SKM-1 treated with dmso at 0.1 percent for 144 hours (cell line): ENCODE measurements around the gene KIAA0408.

Experiments
- DNase-seq: peaks from one replicate; lab custom pipeline; 2025; ENCODE audit not compliant: unreplicated experiment; lab: John Stamatoyannopoulos, UW

The KIAA0408 gene

DNA sequence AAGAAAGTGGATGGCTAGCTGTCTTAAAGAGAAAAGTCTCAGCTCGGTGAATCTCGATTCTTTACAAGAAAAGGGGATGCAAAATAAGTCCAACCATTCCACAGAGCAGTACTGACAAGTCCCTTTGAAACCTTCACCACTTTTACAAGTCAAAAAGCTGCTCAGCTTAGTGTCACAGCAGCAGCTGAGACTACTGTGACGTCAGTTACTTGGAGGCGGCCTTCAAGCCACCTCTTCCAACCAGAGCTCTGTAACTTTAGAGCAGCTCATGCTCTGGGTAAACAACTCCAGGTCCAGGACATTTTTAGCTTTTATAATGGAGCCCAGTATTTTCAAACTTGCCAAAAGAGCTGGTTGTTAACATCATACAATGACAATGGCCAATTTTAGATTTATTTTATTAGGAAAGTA, at the start of gene KIAA0408:
TSS of gene KIAA0408 (minus strand) at position 159 of the 411 bp plus-strand sequence. CDS start 5,408 bp downstream, outside the sequence.
- no peak for DNase-seq

DNA sequence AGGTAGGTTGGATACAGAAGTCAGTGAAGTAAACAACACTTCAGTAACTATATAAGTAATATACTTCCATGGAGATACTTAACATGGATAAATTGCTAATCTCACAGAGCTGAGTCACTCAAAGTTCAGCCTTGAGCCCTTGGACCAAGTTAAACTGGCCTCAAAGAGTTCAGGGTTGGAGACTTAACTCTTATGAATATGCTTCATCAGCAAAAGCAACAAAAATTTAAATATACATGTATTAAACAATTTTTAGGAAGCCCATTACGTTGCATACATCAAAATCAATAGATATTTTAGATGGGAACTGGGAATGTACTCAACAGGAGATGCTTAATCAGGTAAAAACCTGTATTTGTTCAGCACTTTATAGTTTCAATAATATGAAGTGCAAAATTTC, 47.7 kb upstream of the KIAA0408 start:
- no peak for DNase-seq

DNA sequence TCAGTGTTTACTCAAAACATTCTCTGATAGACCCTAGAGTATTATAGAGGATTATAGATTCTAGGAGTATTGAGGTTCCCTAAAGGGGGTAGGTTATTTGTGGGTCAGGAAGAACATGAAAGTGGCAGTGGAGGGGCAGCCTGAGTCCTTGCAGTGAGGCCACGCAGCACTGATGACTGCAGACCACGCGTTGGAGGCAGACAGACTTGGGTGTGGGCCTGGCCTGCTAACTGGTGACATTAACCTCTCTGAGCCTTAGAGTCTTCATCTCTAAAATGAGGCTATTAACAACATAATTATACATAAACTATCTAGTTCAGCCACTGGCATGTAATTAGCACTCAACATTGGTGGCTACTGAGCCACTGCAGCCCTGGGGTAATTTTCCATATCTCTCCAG, 43.8 kb upstream of the KIAA0408 start:
- no peak for DNase-seq

DNA sequence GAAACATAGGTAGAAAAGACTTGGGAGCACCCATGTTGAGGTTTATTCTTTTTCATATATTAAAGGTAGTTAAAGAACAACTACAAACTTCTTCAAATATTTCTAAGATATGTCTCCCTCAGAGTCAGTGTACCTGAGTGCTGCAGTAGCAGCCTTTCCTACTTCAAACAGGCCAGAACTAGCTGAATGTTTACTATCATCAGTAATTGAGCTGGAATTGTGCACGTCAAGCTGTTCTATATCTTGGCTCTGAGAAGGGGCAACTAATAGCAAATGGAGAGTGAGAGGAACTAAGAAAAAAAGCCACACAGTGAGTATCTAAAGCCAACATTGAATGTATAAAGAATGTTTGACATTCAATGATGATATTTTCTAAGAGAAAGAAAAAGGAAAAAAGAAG, 38.2 kb upstream of the KIAA0408 start:
- no peak for DNase-seq

DNA sequence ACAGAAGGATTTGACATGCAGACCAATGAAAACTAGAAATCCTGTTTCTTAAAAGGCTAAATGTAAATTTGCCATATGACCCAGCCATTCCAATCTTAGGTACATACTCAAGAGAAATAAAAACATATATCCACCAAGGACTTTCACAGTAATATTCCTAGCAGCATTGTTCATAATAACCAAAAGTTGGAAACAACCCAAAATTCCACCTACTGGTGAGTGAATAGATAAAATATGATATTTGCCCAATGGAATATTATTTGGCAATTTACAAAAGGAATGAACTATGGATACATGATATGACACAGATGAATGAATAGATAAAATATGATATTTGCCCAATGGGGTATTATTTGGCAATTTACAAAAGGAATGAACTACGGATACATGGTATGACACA, 37.3 kb upstream of the KIAA0408 start:
- DNase-seq = no peak

DNA sequence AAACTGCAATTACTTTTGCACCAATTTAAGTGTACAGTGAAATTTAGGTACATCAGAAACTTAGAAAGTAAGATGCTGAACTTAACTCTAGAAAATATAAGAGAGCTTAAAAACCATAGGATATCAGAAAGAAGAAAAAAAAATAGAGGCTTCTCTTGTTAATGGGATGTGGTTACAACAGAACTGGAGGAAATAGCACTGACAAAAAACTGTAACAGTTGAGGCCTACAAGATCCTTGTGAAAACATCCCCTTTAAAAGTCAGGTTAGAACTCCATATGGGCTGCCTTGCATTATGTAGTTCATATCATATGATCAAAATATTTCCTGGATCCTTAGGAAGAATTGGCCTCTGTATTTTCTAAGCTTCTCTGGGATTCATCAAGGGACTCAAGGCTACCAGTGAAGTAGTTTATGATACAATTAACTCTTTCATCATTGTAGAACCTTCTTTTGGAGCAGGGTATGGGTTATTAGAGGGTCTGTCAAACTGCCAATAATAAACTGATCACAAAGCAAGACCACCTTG, 35.1 kb upstream of the KIAA0408 start:
- no peak for DNase-seq

DNA sequence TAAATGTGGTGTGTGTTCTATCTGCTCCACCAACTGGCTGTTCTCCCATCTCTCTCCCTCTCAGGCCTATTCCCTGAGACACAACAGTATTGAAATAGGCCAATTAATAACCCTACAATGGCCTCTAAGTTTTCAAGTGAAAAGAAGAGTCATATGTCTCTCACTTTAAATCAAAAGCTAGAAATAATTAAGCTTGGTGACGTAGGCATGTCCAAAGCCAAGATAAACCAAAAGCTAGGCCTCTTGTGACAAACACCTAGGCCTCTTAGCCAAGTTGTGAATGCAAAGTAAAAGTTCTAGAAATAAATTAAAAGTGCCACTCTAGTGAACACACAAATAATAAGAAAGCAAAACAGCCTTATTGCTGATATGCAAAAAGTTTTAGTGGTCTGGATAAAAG, 30.1 kb upstream of the KIAA0408 start:
- no peak for DNase-seq

DNA sequence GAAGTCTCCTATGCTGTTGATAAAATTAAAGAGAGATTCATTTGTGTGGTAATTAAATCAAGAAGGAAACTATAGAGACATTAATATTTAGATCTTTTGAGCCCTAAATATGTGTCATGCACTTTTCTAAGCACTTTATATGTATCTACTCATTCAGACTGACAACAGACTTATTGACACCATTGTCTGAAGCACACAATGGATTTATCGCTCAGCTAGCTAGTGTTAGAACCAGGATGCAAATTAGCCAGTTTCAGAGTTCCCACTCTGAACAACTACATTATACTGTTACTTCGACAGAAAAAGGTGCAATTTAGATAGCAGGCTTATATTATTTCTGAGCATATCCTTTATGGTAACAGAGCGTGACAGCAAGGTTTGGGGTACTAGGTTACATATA, 27.7 kb upstream of the KIAA0408 start:
- DNase-seq = no peak

DNA sequence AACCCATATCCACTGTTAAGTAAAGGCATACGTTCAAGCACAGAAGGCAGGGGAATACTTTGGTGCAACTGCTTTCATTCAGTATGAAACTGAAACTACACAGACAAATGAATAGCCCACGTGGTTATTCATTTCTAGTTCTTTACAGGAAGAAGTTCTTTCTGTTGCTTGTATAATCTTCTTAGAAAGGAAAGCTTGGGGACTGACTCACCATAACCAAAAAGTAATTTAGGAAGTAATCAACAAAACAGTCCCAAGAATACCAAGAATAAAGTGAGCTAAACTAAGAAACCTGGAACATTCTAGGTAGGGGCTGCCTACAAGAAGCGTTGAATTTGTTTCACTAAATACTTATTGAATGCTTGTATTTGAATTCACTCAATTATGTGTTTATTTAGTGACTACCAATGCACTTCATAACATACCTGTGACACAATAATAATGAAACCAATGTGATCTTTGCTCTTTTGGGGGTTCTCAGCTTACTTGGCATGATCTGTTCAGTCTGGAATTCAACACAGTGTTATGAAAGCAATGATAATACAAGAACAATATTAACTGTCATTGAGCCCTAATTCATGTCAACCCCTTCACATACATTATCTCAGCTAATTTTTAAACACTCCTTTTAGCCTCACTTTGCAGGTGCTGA, 25.1 kb upstream of the KIAA0408 start:
- DNase-seq = no peak

DNA sequence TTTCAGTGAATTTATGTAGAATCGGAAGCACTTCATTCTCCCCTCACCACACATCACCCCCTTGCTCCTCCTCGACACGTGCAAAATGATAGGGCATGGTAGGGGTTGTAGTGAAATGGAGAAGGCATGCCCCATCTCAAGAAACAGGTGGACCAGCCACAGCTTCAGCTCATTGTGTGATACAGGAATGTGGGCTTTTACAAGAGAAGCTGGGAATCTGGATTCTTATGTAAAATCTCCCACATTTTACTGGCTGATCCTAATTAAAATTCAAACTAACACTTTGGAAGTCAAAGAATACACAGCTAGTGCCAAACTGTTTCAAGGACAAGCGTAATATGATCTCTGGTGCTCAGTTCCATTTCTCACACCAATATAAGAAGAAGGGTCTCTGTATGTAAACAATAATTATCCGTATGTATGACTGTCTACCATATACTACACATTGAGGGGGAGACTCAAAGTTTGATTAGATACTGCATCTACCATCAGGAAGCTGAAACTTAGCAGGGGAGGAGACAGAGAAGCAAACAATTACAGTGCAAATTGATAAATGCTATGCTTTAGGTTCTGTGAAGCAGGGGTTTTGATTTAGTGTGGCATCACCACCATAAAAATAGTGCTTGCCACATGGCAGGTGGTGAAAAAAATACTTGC, 24.3 kb upstream of the KIAA0408 start:
- DNase-seq = no peak

DNA sequence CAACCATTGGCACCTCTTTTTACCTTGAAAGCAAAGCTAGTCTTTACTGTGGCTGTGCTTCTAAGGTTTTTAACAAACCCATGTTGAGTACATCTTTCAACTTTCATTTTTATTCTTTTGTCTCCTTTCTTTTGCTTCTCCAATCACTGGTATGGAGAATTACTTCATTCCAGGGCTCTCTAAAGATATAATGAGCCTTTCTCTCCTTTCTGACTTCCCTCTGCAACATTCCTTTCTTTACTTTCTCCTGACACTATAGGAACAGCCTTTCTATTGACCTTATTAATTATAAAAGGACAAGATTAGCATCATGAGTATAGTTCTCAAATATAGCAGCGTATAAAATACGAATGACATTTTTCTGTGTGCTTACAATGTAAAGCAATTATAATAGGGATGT, 23.1 kb upstream of the KIAA0408 start:
- no peak for DNase-seq

DNA sequence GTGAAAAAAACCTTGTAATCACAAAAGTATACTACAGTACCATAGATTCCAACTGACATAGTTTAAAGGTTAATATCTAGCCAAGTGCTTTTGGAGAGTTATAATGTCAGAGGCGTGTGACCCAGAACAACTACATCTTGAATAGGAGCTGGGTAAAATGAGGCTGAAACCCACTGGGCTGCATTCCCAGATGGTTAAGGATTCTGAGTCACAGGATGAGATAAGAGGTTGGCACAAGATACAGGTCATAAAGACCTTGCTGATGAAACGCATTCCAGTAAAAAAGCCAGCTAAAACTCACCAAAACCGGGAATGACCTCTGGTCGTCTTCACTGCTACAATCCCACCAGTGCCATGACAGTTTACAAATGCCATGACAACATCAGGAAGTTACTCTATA, 22.4 kb upstream of the KIAA0408 start:
- no peak for DNase-seq

DNA sequence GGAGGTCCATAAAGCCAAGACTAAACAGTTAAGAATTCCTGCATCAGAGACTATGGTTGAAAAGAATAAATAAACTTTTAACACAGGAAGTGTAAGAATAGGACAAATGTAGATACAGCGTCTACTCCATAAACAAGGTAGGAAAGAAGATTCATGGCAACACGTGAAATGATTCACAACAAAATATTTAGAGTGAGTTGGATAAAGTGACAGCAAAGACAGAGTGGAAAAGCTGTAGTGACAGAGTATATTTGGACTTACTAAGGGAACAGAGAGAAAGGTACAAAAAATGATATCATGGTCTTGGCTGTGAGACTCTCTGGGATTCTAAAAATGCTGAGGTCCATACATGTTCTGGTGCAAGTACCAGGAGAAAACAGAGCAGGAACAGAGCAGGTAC, 21.9 kb upstream of the KIAA0408 start:
- no peak for DNase-seq

DNA sequence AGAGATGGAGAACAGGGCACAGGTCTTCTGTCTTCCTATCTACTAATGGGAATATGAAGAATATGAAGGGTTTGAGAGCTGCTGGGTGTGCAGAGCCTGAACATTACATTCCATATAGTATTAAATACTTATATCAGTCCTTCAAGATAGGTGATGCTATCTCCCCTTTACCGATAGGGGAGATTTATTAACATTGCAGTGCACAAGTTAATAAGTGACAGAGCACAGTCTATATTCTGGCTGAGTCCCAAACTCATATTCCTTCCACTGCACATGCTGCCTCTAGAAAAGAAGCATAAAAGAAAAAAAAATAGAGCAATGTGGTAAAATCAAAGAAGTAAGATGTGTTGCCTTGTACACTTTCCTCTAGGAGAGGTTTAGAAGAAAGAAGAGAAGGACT, 18.5 kb upstream of the KIAA0408 start:
- no peak for DNase-seq

DNA sequence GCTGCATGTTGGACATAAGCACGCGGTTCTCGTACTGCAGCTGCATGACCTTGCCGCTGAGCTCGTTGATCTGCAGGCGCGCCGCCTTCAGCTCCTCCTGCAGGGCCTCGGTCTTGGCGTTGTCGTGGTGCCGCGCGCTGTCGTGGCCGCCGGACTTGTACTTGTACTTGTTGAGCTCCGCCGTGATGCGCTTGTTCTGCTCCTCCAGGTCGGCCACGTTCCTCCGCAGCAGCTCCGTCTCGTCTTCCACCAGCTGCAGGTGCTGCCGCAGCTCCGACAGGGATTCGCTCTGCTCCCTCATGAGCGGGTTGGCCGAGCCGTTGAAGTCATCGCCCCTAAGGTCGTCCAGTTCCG, 16.6 kb upstream of the KIAA0408 start:
- DNase-seq = no peak

DNA sequence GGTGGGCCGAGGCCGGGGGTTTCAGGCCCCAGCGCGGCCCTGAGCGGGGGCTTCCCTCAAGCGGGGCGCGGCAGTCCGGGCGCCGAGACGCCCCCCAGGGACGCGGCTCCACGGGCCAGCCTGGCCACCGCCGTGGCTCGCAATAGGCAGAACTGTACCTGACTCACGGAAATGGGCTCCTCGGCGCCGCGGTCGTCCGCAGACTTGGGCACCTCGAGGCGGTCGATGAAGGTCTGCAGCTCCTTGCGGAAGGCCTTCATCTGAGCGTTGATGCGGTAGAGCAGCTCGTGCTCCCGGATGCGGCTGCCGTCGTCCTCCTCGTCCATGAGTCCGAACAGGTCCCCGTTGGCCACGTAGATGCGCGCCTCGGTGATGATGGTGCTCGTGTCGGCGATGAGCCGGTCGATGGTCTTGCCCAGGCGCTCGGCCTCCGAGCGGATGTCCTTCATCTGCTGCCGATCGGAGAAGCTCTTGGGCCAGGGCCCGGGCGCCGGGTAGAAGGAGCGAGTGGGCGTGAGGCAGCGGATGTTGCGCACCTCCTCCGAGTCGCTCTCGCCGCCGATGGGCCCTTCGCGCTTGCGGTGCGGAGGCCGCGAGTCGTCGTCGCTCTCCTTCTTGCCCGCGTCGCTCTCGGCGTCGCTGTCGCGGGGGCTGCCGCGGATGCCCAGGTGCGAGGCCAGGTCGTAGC, 16.1 kb upstream of the KIAA0408 start:
- no peak for DNase-seq

DNA sequence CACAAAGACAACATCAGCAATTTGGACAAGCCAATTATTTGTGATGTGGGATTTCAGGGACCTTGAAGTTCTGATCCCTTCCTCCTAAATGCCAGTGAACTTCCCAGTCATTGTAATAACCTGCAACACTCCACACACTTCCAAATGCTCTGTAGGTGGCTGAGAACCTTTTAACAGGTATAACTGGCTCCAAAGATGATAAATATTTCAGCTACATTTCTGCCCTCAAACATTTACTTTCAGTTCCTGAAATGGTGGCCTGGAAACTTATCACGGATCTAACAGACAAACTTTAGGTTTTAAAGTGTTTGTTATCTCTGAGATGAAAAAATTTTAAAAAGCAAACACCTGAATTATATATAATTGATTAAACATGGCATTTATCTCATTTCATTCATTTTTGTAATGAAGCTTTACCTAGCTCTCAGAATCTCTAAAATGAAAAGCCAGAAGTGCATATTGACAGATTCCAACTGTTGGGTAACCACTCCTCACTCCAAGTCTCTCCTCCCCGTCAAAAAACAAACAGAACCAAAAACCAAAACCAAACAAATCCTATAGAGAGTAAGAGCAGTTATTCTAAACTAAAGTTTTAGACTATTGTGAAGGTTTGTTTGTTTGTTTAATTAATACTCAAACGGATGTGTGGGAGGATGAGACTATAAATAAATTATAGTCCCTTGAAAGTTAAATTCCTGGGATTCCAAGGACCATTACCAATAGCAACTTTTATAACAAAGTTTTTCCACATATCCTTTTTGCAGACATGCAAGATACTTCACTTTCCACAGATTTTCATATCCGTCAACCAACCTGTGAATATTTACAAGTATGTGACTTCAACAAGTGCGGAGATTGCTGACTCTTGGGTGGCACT, 12.4 kb upstream of the KIAA0408 start:
- no peak for DNase-seq

DNA sequence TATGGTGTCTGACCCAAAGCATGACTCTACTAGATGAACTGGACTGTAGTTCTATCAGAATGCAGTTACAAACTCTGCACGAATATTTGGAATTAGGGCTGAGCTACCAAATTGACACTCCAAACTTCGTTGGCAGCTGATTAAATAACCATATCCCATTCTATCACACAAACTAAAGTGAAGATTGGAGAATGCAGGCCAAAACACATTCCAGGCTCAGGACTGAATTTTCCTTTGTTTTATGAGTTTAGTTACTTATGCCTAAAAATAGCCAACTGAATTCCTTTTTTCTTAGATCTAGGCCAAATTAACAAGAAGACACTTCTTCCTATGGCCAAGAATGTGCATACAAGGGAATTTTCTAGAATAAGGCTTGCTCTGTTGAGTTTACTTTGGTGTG, 9.7 kb upstream of the KIAA0408 start:
- no peak for DNase-seq

DNA sequence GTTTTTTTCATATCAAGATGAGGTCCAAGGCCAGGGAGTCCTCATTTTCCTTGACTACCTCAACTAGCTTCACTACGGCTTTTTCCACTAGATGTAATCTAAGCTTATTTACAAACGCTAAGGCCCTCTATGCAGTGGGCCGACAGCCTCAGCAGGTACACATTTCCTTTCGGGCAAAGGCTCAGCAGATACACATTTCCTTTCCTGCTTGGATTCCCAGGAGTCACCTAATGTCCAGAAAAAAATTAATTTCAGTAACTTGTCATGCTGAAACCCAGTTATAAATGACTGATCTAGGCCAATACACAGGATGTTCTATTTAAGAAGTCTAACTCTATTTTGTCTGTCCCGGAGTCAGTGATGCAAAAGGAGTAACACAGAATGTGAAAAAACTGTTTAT, 7.2 kb upstream of the KIAA0408 start:
- DNase-seq = no peak

DNA sequence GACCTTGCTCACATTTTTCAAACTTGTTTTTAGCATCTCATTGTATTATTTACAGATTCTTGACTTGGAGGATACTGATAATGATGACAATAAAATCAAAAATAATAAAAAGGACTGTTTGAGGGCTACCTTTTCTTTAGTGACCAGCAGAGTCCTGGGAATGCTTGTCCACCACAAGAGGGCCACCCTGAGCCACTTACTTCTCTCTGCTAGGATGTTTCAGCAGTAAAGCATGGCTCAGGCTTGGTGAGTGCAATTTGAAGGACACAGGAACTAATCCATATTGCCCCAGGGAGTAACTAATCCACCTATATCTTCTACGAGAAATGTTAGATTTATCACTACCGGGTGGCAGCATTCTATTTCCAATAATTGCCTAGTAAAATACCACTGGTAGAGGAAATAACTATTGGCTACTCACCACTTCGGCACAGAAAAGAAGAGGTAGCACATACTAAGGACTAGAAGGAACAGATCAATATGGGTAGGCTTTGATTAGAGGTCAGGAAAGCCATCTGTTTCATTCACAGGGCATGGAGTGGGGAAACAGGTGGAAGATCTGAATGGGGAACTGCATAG, 5.8 kb upstream of the KIAA0408 start:
- peak; percentile 55 for DNase-seq
